OCI-LY3 (cell line): ENCODE measurements around the gene DOCK10.

Experiments used
- EZH2phosphoT487 ChIP-seq: fragments of 200-600 bp; shearing (Covaris generic); IDR thresholded peaks from 2 replicates; pipeline ENCODE4 v1.6.1; 2018; ENCODE audit warnings: antibody characterized with exemption, mixed run types, low read depth
- TF ChIP-seq, protein P1 (sequence below): fragments of 200-600, 300-600 bp; sonication (generic); IDR thresholded peaks from 2 replicates; pipeline ENCODE4 v1.5.1; 2014; ENCODE audit warnings: antibody characterized with exemption, low read length, low read depth

DNA sequence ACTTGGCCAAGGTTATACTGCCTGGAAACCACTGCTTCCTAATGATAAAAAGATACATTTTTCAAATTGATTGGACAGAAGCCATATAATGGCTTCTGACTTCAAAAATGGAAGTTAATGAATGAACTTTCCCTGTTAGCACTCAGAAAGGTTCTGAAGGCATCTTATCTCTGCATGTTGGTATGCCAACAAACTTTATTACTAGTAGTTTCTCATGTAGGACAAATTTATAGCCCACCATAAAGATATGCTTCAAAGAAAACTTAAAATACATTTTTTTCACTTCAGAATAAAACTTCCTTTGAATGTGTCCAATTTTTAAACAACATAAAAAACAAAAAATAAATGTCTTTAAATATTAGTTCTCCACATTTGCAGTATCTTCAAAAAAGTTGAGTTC is 10.0 kb downstream of the DOCK10 start:
- TF ChIP-seq, protein P1, sequence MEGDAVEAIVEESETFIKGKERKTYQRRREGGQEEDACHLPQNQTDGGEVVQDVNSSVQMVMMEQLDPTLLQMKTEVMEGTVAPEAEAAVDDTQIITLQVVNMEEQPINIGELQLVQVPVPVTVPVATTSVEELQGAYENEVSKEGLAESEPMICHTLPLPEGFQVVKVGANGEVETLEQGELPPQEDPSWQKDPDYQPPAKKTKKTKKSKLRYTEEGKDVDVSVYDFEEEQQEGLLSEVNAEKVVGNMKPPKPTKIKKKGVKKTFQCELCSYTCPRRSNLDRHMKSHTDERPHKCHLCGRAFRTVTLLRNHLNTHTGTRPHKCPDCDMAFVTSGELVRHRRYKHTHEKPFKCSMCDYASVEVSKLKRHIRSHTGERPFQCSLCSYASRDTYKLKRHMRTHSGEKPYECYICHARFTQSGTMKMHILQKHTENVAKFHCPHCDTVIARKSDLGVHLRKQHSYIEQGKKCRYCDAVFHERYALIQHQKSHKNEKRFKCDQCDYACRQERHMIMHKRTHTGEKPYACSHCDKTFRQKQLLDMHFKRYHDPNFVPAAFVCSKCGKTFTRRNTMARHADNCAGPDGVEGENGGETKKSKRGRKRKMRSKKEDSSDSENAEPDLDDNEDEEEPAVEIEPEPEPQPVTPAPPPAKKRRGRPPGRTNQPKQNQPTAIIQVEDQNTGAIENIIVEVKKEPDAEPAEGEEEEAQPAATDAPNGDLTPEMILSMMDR = no peak
- TF ChIP-seq EZH2phosphoT487 = no peak
